ENCODE results near the gene ABCD3.
A peak's percentile ranks its signal among the peaks of the same experiment; 100 is the strongest.

ABCD3 gene

DNA sequence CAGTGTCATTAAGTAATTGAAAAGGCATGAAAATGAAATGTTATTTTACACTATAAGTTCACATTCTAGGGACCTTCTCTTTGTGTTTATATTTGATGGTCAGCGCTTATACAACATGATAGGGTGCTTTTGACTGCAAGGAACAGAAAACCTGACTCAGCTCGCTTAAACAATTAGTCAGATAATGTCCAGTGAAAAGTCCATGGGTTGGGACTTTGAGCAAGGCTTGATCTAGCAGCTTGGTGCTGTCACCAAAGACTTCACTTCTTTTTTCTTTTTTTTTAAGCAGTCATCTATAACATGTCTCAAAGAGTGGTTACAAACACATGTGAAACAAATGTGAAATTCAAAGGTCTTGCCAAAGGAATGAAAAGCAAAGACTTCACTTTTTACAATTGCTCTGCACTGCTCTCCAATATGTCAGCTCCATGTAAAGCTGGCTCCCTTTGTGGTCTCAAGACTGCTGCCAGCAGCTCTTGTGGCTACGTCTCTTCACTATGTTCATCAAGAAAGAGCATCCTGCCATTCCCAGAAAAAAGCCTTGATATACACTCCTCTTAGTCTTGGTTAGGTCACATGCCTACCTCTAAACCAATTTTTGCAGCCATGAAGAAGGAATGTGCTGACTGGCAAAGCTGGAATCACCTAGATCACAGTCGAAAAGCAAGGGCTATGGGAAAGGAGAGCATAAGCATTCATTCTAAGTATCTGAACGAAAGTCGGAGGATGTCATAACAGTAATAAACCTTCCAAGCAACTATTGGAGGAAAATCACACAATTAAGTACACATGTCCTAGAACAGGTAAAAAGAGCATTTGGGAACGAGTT, 108.2 kb downstream of the ABCD3 start:
- no peak for DNase-seq (ENCODE audit: low spot score)

DNA sequence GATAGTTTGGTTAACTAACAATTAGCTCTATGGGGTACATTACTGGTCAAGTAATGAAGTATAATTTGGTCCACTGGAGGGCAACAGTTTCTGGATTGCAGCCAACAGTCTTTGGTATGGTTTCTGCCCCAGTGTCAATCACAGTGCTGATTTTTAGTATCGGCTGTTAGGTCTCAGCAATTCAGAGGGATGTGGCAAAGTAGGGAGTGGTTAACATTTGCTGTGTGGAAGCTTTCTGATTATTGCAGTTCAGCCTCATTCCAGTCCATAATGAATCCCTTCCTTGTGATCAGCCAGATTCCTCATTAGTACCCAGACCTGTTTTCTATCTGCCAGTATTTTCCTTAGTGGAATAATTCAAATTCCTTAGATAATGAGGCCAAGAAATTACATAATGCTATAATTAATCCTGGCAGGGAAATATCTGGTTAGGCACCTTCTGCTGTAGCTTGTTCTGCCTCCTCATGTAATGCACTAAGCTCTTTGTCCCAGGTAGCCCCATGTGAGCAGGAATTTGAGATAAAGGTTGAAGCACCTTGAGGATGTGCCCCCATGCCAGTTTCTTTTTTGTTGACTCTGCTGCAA, 109.3 kb downstream of the ABCD3 start:
- DNase-seq (ENCODE audit: low spot score), result no peak

- DNase-seq (ENCODE audit: low spot score), result no peak
Observed at GRCh38 chr1:94528299-94528698, 110.1 kb downstream of the ABCD3 start.

GRCh38 chr1:94528826-94529225, 110.6 kb downstream of the ABCD3 start:
- no peak for DNase-seq (ENCODE audit: low spot score)

GRCh38 chr1:94529416-94529815, 111.2 kb downstream of the ABCD3 start:
- no peak for DNase-seq (ENCODE audit: low spot score)

- no peak for DNase-seq (ENCODE audit: low spot score)
Observed at GRCh38 chr1:94530373-94530878, 112.2 kb downstream of the ABCD3 start.

GRCh38 chr1:94531664-94532063, 113.5 kb downstream of the ABCD3 start:
- no peak for DNase-seq (ENCODE audit: low spot score)

- no peak for DNase-seq (ENCODE audit: low spot score)
Observed at GRCh38 chr1:94532077-94532476, 113.9 kb downstream of the ABCD3 start.

DNA sequence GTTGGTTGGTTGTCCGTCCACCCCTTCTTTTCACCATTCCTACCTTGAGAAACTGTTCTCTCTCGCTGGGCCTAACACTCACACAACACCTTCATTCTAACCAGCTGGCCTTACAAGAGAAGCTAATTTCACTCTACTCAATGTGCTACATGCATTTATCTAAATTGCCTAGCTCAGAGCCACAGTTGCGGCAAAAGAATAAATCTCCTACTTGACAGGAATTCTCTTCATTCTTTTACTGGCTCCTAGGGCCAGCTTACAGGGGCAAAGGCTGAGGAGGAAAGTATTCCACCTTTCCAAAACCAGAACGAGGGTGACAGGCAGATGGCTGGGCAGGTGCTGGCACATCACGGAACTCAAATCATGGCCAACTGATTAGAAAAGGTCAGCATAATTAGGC, 116.9 kb downstream of the ABCD3 start:
- no peak for DNase-seq (ENCODE audit: low spot score)

DNA sequence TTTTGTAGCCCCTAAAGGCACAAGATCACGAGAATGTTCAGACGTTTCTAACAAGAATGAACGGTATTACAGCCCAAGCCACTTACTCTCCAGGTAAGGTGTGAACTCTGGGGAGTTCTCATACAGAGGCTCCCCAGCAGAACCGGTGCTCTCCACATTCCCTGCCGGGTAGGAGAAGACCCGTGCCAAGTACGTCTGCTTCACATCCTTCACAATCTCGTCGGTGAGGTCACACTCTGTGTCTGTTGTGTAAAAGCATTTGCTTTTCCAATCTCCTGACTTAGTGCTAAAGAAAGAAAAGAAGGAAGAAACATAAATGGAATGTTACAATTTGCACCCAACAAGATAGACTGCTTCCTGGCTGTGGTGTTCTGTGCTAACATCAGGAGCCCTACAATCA, 117.7 kb downstream of the ABCD3 start:
- DNase-seq (ENCODE audit: low spot score), result no peak

- DNase-seq (ENCODE audit: low spot score), result no peak
Observed at GRCh38 chr1:94537254-94537653, 119.1 kb downstream of the ABCD3 start.

DNA sequence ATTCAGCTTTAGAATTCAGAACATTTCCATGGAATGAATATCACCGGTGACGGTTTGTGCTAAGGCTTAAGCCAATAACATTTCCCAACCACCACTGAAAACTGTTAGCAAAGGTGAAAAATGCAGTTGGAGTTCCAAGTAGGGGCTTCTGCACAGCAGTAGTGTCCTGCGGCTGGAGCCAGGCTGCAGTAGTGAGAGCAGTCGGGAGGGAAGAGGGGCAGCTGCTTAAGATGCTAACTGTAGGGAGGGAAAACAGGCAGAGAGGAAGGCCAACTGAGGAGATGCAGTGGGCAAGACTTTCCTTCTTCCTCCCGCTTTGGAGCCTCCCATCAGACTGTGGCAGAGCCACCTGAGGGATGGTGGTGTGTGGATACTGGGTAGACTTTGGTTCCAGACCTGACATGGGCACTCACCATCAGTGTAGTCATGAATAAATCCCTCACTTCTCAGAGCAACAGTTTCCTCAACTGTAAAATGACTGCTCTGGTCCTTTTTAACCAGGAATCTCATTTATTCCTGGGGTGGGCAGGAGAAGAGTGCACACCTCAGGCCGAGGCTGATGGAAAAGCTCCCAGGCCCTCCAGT, 120.1 kb downstream of the ABCD3 start:
- DNase-seq (ENCODE audit: low spot score), result no peak

DNA sequence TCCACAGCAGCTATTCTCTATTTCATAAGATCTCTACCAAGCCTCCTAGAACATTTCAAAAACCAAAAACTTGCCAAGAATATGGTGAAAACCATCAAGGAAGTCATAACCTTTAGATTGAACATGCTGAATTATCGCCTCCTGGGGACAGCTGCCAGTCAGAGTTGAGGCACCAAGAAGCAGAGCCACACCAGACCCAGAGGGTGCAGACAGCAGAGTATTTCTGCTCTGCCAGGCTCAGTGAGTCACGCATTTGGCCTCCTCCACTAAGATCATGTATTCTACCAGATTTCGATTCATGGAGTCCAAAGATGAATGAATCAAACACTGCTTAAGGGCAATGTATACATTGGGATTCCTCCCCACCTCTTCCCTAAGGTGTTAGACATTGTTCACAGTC, 121.3 kb downstream of the ABCD3 start:
- no peak for DNase-seq (ENCODE audit: low spot score)

- DNase-seq (ENCODE audit: low spot score), result no peak
Observed at GRCh38 chr1:94540440-94541245, 122.5 kb downstream of the ABCD3 start.

DNA sequence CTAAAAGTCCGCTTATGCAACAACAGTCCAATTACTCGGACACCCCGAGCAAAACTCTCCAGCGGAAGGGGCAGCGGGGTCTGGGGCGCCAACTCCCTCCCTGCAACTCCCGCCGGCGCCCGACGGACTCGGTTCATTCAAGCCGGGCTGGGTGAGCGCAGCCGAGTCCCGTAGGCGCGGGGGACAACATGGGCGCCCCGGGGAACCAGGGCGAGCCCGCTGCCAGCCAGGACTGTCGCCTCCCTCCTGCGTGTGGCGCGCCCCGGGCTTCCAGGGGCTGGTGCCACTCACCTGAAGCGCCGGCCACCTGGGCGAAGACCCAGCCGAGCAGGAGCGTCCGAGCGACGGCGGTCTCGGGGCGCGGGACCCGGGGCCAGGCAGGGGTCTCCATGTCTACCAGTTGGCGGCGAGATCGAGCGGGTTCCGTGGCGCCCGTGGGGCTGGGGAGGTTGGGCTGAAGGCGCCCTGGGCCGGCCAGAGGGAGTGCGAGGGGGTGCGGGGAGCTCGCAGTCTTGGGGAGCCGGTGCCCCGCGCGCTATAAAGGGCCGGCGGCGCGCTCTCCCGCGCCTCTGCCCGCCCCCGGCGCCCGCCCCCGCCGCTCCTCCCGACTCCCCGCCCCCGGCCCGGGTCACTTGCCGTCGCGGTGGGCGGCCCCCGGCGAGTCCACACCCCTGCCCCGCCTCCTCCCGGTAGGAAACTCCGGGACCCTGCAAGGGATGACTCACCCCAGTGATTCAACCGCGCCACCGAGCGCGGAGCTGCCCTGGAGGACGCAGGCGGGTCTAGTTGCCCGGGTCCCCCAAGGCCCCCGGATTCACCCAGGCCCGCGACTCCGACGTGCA, 123.3 kb downstream of the ABCD3 start, which contains the start of gene F3:
Gene F3 (minus strand): TSS at position 514 of the 842 bp plus-strand sequence. CDS start 123 bp downstream, at position 391.
- DNase-seq (ENCODE audit: low spot score), result peak; percentile 91

DNA sequence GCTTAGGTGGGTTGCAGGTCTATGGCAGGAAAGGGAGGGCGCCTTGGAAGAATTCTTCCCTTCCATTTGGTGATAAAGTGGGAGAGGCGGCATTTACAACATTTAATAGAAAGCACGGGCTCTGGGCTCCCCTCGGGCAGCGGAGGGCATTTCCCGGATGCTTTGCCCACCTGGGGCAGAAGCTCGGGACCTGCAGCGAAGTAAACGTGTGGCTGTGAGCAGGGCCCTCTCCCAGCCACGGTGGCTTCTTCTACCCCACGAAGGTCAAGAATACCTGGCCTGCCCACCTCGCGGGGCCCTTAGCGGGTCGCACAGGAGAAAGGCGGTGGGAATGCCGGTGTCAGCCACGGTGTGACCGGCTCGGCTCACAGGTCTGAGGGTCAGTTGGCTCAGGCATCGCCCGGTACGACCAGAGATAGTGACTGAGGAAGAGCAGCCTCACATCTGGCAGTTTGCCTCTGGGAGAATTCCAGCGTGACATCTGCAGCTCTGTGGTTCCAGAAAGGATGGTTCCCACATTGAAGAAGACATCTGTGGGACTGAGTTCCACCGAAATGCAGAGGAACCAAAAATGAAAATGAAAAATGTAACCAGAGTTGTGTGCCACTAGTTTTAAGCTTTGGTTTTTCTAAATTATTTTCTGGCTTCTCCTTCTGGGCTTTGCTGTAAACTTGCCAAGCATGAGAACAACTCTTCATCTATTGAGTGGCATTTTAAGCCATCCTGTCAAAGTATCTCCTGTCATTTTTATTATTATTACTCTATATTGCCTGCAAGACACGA, 124.1 kb downstream of the ABCD3 start:
- peak; percentile 30 for DNase-seq (ENCODE audit: low spot score)

GRCh38 chr1:94543001-94543400, 124.8 kb downstream of the ABCD3 start:
- DNase-seq (ENCODE audit: low spot score), result no peak

- no peak for DNase-seq (ENCODE audit: low spot score)
Observed at GRCh38 chr1:94543893-94544635, 125.9 kb downstream of the ABCD3 start.

- DNase-seq (ENCODE audit: low spot score), result peak; percentile 62
Observed at GRCh38 chr1:94544706-94545490, 126.7 kb downstream of the ABCD3 start.
